GM12872 (cell line): ENCODE data around the gene STRIT1.
A peak's percentile ranks its signal among the peaks of the same experiment; 100 is the strongest.

ENCODE experiments used
- CTCF ChIP-seq: IDR thresholded peaks from 3 replicates; pipeline ENCODE4 v1.5.1; 2011; ENCODE audit warnings: low read depth, mild to moderate bottlenecking, low read length, moderate library complexity; ENCODE audit not compliant: insufficient read depth

STRIT1 gene

GRCh38 chr3:155323063-155323666, 29.7 kb upstream of the STRIT1 start:
- TF ChIP-seq CTCF = peak; percentile 62

GRCh38 chr3:155321418-155321817, 27.9 kb upstream of the STRIT1 start:
- no peak for TF ChIP-seq CTCF

- no peak for TF ChIP-seq CTCF
Observed at GRCh38 chr3:155320934-155321333, 27.5 kb upstream of the STRIT1 start.

- no peak for TF ChIP-seq CTCF
Observed at GRCh38 chr3:155318740-155319139, 25.3 kb upstream of the STRIT1 start.

GRCh38 chr3:155317211-155317610, 23.7 kb upstream of the STRIT1 start:
- no peak for TF ChIP-seq CTCF

GRCh38 chr3:155316426-155316825, 22.9 kb upstream of the STRIT1 start:
- TF ChIP-seq CTCF = no peak

GRCh38 chr3:155313916-155314315, 20.4 kb upstream of the STRIT1 start:
- no peak for TF ChIP-seq CTCF
